Raji (cell line): ENCODE measurements around the gene SRRD.
A peak's percentile ranks its signal among the peaks of the same experiment; 100 is the strongest.

Experiments
- POLR2A ChIP-seq: IDR thresholded peaks from 2 replicates; pipeline ENCODE4 v1.6.1; 2011; ENCODE audit warnings: low read depth, low read length, control low read depth; ENCODE audit not compliant: insufficient read depth

SRRD gene

DNA sequence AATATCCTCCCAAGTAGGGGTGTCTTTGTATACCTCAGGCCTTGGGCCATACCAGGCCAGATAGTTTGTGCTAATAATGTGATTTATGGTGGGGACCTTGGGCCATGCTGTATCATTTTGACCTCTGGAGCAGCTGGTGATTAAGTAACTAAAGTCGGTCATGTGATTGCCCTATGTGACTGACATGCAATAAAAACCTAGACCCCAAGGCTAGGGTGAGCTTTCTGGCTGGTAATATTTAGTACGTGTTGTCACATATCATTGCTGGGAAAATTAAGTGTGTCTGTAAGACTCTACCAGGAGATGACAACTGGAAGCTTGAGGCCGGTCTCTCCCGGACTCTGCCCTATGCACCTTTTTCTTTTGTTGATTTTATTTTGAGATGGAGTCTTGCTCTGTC lies 41.2 kb downstream of the SRRD start:
- TF ChIP-seq POLR2A, result no peak

DNA sequence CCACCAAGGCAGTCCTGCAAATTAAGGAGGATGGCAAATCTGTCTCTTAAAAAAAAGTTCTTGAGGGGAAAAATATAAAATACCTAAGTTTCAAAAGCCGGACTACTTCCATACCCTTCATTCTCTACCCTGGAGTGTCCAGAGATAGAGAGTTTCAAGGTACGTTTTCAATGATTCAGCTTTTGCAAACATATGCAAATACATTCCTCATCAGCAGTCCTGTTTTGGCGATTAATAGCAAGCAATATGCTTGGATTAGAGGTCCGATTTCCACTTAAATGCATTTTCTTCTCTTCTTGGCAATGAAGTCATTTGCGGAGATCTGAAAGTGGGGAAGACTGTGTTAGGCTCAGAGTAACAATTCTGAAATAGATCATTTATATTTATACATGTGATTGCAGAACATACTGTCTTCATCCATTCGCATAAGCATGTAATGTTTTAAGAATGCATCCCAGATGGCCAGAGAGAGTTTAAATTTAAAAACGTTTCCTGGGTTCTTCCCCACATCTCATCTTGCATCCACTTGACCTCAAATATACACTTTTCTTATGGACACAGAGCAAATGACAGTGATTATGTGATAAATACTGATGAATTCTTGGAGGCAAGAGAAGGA lies 42.4 kb downstream of the SRRD start:
- TF ChIP-seq POLR2A, result no peak

DNA sequence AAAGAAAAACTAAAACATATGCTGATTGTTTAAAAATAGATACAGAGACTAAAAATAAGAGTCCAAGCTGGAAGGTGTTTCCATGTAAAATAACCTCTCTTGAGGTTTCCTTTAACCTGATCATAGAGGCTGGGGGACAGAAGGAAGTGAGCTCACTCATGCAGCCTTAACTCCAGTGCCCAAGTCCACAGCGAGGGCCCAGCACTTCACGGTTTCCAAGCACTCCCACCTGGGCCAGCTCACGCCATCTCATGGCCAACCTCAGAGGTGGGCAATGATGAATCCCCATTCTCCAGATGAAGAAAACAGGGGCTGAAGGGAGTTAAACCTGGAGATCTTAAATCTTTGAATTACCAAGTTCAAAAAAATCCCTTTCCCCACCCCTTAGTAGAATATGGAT lies 43.5 kb downstream of the SRRD start:
- no peak for TF ChIP-seq POLR2A

DNA sequence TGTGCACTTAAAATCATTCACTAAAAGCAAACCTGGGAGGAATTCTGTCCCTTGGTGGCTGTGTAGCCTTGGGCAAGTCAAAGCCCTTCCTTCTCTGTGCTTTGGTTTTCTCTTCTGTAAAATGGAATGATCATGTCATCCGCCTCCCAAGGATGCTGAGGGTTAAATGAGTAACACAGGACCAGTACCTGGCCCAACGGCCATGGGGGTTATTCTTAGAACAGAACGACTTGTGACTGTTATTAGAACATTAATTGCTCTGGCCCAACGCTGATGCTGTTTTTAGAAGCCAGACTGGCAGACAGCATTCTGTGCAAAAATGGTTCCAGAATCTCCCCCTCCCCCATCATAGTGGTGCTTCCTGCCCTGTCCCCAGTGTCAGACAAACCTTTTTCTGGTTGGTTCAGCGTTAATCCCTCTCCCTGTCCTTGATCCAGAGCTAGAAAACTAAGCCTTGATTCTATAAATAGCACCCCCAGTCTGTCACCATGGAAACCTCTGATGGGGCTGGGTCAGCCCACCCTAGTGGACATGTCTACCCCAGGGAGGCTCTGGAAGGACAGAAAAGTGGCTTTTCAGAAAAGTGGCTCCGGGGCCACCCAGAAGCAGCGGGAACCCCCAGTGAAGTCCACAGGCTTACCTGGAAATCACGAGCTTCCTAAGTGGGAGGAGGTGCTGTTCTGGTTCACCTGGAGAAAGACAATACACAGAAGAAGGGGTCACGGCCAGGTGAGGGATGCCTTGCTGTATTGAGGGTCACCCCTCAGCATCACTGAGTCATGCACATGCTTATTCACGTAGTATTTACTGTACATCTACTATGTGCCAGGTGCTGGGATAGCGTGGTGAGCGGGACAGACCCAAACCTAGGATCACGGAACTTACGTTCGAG lies 44.1 kb downstream of the SRRD start:
- no peak for TF ChIP-seq POLR2A

DNA sequence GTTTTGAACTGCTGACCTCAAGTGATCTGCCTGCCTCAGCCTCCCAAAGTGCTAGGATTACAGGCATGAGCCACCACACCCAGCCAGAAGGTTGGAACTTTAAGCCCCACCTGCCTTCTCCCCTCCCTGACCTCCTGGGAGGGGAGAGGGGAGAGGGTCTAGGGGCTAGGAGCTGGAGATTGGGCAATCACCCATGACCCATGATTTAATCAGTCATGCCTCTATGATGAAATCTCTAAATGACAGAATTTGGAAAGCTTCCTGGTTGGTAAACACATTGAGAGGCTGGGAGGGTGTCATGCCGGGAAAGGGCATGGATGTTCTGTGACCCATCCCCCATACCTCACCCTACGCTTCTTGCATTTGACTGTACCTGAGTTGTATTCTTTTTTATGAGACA lies 45.7 kb downstream of the SRRD start:
- no peak for TF ChIP-seq POLR2A

DNA sequence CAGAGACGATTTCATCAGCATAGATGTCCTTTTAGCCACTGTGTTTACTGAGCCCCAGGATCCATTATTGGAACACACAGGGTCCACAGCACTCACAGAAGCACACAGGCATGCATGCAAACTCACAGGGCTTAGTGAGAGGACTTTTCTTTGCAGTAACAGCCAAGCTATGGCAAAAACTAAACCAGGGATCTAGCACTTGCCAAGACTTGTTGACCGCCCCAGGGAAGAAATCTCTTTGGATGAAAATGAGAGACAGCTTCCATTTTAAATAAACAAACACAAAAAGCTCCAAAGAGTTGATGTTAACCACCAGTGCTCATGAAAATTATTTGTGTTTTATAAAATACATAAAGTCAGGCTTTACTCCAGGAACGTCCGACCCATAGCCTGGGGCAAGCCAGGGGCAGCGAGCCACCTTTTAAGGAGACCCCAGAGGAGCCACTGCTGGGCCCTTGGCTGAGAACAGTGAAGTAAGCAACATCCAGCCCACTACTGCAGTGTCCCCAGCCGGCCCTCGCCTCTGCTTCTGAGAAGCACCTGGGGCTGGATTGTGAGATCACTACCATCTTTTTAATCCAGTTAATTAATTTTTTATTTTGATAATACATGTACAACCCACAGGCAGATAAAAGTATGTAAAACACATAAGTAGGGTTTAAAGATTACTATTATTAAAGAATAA lies 50.6 kb downstream of the SRRD start:
- TF ChIP-seq POLR2A, result peak; percentile 22; the same call in 1 of the 2 replicates

DNA sequence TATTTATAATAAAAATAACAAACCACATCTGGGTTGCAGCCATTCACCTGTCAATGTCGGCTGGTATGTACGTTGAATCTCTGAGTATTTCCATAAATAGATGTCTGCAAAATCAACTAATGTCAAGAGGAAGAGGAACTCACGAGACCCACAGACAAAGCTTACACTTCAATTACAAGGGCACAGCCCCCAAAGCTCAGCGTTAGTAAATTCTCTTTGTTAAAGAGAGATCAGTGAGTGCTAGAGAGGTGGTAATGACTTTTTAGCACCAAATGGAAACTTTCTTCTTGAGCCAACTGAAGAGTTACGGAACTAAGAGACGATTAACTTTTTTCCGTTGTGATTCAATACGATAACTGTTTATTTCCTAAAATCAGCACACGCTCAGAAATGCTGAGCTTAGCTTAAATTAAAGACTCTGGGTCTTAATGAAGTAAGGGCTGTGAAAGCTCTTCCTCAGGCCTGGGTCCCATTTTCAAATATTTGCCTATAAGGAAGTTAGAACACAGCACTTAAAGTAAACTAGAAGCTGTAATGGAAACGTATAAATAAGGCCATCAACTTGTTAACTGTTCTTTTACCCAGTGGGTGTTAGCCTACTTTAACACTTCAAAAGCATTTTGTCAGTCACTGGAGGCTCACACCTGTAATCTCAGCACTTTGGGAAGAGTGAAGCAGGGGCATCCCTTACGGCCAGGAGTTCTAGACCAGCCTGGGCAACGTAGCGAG lies 51.4 kb downstream of the SRRD start:
- TF ChIP-seq POLR2A, result peak; percentile 9; the same call in 1 of the 2 replicates

DNA sequence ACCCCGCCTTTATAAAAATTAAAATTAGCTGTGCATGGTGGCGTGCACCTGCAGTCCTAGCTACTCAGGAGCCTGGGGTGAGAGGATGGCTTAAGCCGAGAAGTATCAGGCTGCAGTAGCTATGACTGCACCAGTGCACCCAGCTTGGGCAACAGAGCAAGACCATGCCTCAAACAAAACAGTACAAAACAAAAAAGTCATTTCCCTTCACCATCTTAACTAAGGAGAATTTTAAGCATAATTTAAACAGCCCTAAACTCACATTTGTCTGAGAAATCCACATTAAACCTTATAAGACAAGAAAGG lies 51.9 kb downstream of the SRRD start:
- TF ChIP-seq POLR2A, result peak; percentile 54

DNA sequence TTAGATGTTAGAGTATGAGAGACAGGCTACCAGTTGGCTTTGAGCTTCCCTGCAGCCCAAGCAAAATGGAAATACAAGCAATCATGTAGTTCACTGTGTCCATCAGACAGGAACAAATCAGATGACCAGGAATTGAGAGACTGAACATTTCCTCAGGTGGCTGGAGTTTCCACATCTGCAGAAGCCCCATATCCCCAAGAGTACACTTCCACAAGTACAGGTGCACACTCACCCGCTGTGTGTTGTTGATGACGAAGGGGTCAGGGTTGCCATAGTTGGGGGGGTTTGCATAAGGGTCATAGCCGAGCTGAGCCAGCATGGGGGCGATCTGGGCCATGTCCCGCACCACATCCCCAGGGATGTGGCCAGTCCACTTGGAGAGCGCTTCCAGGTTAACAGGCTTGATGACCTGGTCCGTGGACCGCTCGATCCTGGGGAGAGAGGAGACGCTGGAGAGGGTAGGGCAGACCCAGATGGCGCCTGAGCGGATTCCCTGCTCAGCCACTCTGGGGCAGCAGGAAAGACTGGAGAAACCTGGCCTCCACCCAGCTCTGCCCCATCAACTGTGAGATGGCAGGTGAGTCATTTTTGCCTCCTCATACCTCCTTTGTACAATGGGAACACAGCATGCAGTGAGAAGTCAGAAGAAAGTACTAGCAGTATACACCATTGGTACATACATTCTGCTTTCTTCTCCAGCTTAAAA lies 52.5 kb downstream of the SRRD start:
- no peak for TF ChIP-seq POLR2A

DNA sequence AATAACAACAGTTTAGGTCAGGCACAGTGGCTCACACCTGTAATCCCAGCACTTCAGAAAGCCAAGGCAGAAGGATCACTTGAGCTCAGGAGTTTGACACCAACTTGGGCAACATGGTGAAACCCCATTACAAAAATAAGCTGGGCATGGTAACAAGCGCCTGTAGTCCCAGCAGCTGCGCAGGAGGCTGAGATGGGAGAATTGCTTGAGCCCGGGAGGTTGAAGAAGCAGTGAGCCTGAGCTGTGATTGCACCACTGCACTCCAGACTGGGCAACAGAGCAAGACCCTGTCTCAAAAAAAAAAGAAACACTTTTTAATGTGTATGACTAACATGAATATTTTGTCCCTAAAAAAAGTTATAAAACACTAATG lies 53.1 kb downstream of the SRRD start:
- TF ChIP-seq POLR2A, result no peak

DNA sequence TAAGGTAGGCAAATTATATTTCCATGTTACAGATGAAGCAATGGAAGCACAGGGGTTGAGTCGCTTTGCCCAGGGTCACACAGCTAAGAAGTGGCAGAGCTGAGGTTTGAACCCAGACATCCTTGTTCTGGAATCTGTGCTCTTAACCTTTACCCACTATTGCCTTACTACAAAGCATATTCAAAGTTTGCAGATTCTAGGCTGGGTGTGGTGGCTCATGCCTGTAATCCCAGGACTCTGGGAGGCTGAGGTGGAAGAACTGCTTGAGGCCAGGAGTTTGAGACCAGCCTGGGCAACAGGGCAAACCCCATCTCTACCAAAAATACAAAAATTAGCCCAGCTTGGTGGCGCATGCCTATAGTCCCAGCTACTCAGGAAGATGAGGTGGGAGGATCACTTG lies 56.4 kb downstream of the SRRD start:
- no peak for TF ChIP-seq POLR2A

DNA sequence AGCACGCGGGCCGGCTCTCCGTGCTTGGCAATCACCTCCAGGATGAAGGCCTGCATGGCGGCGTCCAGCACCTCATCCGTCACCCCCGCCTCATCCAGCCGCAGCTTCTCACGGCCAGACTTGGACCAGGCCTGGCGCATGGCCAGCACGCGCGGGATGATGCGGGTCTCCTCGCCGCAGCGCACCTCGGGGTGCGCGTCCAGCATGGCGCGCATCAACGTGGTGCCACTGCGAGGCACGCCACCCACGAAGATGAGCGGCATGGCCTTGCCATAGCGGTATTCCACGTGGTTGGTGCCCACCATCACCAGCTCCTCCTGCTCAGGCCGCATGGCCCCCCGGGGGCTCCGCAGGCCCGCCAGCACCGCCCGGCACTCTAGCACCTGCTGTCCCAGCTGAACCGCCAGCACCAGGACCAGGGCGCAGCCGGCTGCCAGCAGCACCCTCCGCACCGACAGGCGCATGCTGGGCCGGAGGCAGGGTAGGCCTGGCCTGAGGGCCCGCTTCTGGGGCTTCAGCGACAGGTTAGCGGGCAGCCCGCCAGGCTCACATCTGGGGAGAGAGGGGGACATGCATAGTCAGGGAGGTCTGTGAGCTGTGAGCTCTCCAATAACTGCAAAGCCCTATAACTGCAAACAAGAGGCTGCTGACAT lies 57.6 kb downstream of the SRRD start:
- no peak for TF ChIP-seq POLR2A

DNA sequence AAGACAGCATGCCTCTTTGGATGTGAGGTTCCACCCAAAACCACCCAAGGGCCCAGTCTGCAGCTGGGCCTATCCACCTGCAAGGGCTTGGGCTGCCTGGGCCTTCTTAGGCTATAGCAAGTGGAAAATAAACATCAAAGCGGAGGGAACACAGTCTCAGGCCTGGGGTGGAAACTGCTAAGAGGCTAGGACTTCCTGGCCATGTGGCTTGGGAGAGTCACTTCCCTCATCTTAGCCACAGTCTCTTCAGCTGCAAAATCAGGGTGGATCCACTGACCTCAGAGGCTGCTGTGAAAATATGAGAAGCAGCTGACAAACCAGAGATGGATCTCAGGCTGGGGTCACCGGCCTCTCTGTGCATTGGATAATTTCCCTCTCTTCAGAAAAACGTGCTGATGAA lies 59.2 kb downstream of the SRRD start:
- no peak for TF ChIP-seq POLR2A
